Measurements from ENCODE around the gene IL2RA.

- TF ChIP-seq, protein P1, sequence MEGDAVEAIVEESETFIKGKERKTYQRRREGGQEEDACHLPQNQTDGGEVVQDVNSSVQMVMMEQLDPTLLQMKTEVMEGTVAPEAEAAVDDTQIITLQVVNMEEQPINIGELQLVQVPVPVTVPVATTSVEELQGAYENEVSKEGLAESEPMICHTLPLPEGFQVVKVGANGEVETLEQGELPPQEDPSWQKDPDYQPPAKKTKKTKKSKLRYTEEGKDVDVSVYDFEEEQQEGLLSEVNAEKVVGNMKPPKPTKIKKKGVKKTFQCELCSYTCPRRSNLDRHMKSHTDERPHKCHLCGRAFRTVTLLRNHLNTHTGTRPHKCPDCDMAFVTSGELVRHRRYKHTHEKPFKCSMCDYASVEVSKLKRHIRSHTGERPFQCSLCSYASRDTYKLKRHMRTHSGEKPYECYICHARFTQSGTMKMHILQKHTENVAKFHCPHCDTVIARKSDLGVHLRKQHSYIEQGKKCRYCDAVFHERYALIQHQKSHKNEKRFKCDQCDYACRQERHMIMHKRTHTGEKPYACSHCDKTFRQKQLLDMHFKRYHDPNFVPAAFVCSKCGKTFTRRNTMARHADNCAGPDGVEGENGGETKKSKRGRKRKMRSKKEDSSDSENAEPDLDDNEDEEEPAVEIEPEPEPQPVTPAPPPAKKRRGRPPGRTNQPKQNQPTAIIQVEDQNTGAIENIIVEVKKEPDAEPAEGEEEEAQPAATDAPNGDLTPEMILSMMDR (IDR thresholded peaks at IDR 0.05): no peak
- no peak for TF ChIP-seq POLR2A (IDR thresholded peaks at IDR 0.05)
Measured at GRCh38 chr10:6024334-6024682, 37.9 kb downstream of the IL2RA start.

Data from testis (tissue), 2 donors.